HG03521 (cell line): ENCODE data around the gene COL21A1.

Experiments
- ATAC-seq: cut with Tn5 transposase; IDR thresholded peaks from one replicate; pipeline ENCODE4 v1.9.1; 2021; ENCODE audit warnings: mild to moderate bottlenecking, moderate library complexity; ENCODE audit not compliant: unreplicated experiment

The COL21A1 gene

DNA sequence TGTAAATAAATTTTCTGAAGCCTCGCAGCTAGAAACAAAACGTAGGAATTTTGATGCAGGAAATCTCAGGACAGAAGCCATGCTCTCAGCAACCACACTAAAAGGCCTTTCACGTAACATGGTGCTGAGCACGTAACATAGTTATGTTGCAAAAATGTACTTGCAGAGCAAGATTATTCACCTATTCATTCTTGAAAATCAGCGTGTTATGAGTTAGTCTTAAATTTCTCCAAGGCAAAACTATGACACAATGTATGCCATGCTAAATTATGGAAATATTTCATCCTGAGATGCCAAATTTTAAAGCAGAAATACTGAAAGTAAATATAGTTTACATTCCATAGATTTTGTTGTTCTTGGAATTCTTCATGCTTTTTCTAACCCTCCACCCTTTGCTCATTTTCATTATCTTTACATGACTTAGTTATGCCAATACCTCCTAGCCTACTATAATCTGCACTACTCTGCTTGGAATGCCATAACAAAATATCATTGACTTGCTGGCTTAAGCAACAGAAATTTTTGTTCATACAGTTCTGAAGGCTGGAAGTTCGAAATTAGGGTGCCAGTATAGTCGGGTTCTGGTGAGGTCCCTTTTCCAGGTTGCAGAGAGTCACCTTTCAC, 192.2 kb downstream of the COL21A1 start:
- ATAC-seq = no peak

DNA sequence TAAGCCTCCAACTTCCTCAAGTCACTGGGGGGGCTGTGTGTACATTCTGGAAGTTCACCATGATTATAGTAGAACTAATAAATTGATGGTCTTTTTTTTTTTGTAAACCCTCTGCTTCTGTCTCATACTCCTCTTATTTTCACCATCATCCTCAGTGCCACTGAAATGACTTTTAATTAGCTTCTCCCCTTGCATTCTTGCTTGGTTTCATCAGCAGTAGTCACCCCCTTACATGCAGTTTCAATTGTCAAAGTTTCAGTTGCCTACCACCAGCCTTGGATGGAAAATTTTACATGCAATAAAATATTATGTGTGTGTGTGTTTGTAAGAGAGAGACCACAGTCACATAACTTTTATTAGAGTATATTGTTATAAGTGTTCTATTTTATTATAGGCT, 196.2 kb downstream of the COL21A1 start:
- no peak for ATAC-seq

DNA sequence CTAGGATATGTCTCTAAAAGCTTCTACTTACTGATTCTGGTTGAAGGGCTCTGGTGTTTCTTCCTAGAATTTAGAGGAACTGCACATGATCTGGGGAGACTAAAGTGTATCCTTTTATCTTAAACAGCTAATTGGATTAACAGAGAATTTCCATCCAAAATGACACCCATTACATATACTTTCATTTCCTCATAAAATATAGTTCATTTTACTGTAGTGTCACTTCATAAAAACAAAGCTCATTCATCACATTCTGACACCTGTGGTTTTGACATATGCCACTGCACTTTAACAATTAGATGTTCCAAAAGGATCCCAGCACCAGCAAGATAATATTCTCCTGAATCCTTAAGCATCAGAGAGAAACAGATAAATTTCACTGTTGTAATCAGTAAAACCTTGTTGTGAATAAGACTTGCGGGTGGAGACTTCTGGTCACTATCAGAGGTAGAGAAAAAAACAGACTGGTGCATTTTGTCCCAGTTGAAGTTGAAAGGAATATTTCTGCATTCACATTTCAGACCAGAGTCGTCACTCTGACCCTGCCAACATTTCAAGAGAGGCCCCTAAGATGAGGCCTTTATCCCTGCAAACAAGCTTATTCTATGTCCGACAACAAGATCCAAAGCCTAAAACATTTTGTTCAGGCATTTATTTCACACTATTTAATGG, 196.7 kb downstream of the COL21A1 start:
- no peak for ATAC-seq

DNA sequence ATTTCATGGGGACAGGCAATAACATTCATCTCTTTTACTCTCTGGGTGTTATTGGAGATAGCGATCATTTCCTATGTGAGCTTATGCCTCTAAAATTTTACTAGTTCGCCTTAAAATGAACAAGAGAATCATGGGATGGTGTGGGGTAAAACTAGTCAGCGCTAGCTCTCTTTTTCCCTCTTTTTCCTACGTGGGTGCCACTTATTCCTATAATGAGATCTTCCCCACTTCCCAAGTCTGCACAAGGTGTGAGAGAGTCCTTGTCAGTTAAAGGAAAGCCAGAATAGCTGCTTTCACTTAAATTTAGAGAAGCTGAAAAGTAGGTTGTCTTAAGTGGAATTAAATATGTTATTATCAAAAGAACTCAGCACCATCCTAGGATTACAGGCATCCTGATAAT, 198.8 kb downstream of the COL21A1 start:
- ATAC-seq = no peak

DNA sequence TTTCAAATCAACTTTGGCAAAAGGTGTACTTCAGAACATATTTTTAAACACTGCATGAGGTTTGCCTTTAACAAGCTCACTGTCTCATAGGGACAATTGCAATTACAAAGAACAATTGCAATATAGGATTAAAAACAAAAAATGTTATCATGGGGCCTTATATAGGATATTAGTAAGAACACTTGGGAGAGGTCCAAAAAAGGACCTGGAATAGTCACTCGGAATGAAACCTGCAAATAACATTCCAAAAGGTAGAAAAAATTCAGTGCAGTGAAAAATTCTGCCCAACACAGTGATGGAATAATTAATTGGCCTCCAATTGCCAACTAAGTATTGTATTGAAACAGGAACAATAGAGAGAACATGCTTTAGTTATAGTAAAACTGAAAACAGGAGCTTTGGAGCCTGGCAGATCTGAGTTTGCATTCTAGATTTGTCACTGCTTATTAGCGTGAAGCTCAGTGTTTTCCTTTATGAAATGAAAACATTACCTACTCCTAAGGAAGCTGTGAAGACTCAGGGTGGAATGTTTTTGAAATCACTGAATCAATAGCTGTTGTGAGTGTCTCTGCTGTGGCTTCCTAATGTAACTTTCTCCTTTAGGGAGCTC, 199.3 kb downstream of the COL21A1 start:
- no peak for ATAC-seq

DNA sequence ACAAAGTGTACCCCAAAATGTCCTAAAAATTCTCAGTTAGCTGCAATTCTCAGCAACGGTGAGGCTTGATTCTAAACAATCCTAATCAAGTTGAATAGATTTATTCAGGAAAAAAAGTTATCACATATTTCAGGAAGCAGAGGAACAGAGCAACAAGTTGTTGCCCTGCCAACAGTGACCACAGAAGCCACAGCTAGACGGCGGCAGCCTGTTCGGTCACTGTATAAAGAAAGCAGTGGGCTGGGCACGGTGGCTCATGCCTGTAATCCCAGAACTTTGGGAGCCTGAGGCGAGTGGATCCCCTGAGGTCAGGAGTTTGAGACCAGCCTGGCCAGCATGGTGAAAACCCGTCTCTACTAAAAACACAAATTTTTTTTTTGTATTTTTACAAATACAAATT, 200.8 kb downstream of the COL21A1 start:
- ATAC-seq = no peak

DNA sequence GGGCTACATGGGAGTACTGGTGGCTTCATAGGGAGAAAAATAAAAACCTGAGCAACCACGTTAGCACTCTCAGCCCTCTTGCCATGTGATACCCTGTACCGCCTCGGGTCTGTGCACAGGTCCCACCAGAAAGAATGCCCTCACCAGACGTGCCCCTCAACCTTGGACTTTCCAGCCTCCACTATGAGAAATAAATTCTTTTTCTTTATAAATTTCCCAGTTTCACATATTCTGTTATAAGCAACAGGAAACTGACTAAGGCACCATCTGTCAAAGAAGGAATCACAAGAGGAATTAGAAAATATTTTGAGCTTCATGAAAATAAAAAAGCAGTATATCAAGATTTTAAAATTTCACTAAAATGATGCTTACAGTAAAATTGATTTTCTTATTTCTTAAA, 203.6 kb downstream of the COL21A1 start:
- ATAC-seq = no peak

DNA sequence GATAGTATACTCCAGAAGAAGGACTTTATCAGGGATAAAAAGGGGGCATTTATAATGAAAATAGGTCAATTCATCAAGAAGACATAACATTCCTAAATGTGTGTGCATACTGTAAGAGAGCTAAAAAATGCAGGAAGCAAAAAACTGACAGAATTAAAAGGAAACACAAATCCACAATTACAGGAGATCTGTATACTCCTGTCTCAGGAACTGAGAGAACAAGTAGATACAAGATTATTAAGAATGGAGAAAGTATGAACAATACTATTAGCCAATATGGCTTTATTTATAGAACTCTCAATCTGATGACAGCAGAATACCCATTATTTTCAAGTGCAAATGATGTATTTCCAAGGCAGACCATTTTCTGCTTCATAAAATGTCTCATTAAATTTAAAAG, 204.3 kb downstream of the COL21A1 start:
- ATAC-seq = no peak

DNA sequence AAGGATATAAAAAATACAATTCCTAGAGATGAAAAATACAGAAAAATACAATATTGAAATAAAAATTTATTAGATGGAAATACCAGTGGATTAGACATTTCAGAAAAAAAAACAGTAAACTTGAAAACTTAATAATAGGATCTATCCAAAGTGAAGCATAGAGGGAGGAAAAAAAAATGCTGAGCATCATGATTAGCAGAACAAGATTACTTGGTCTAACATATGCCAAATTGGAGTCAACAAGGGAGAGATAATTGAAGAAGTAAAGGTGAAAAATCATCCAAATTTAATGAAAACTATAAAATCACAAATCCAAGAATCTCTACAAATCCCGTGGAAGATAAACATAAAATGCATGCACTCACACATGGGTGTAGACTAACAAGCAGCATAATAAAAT, 205.8 kb downstream of the COL21A1 start:
- no peak for ATAC-seq

DNA sequence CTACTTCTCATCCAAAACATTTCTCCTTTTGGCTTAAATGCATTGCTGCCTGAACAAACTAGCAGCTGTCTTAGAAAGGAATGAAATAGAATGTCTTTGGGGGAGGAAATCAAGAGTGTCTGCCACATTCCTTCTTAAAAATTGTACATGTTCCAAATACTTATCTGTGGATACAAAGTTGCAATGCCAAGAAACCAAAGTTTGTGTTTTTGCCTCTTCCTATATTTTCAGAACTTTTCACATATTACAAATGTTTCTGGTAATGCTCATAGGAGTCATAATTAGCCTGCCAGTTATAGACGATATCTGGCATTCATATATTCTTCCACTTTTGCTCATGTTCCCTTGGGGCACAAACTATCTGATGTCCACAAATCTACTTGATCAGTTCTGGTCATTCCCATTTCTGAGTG, 206.5 kb downstream of the COL21A1 start:
- no peak for ATAC-seq

DNA sequence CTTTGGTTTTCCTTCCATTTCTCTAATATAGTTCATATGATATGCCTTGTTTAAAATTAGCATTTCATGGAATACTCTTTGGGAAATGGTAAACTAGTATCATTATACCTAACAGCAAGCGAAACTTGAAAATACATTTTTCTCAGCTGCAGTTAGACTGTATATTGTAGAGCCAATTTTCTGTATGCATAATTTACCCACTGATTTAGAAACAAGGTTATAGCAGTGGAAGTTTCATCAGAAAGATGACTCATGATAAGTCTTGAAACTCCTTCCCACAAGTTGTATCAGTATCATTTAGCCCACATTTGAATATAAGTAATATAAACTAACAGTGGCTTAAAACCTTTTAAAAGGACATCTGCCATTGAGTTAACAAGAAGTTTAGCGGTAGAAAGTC, 207.2 kb downstream of the COL21A1 start:
- ATAC-seq = no peak

DNA sequence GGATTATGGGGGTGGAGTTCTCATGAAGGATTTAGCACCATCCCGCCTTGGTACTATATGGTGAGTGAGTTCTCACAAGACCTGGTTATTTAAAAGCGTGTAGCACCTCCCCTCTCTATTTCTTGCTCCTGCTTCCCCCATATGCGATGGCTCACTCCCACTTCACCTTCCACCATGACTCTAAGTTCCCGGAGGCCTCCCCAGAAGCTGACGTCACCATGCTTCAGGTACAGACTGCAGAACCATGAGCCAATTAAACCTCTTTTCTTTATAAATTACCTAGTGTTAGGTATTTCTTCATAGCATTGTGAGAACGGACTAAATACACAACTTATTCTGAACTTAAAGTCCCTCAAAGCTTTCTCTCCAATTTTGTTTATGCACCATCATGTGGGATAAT, 208.6 kb downstream of the COL21A1 start:
- no peak for ATAC-seq

DNA sequence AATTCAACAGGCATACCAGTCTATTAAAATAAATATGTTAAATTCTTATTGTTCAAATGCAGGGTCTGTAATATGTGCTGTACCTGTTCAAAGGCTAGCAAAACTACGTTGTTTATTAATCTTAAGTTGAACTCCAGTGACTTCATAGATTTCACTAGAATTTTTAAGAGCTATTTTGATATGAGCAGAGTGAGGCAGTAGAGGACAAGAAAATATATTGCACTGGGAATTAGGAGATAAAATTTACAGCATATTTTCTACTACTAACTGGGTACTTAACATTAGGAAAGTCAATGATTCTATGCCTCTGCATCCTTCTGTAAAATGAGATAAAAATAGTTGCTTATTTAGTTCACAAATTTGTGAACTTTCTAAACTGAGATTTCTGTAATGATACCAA, 209.8 kb downstream of the COL21A1 start:
- ATAC-seq = no peak

DNA sequence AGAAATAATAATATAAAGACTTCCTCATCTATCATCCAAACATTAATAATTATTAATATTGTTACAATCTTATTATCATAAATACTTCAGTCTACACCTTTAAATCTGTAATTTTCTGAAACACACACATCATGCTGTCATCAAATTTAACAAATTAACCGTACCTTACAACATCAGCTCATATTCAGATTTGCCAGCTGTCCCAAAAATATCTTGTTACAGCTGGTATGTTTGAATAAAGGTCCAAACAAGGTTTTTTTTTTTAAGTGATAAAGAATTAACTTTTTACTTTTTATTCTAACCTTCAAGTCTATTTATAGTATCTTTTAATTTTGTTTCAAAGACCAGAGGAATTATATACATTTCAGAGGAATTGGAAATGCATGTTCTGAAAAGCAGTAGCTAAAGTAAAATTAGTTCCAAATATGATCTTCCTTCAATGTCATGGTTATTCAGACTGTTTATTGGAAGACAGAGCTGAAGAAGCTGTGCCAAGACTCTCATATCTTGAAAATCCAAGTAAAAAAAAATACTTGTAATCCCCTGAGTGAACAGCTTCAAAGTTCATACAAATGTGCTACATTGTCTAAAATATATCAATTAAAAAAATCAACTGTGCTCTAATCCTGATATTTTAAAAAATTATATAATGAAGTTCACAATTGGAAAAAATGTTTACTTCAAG, 210.3 kb downstream of the COL21A1 start:
- no peak for ATAC-seq

DNA sequence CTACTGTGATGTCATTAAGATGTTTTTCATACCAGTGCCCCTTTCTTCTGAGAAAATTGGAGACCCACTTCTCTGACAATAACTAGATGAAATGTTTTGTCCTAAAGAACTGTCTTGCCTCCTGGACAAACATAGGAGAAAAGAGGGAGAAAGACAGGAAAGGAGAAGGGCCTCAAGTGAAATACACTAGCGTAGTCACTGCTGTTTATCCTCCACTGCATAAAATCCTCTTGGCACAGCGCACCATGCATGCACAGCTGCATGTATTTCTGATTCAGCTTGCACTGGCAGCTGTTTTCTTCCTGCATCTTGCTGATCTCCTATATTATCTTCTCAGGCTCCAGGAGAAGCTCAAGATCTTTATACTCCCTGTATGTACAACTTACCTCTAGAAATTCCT, 214.0 kb downstream of the COL21A1 start:
- no peak for ATAC-seq

DNA sequence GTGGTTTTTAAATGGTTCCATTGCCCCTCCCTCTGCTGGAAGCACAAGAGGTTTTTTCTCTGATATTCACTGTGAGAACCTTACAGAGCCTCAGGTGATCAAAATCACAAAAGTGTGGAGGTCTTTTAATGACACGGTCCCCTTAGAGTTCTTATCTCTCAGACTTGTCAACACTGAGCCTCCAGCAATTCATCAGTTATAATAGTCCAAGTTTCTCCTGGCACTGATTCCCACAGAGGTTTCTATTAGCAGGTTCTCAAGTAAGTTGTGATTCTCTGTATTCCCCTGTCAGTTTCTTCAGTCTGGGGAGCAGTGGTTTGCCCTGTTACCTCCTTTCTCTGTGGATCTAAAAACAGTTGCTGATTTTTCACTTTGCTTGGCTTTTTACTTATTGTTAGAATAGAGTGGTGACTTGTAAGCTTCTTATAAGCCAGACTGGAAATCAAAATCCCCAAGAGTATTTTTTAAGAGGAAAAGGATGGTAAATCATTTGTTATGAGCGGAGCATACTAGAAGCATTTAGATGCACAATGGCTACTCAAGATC, 214.6 kb downstream of the COL21A1 start:
- ATAC-seq = no peak

DNA sequence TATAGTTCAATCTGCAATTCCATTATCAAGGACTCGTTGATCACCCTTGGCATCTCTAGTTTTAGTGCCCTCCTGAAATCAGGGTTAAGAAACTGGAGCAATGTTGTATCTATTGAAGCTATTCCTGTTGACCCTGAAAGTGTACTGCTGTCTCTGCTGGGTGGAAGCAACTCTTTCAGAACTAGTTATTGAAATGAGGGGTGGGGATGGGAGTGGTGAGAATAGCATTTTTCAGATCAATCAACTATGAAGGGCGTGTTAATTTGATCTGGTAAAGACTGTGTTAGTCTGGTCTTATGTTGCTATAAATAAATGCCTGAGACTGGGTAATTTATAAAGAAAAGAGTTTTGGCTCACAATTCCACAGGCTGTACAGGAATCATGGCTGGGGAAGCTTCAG, 219.5 kb downstream of the COL21A1 start:
- no peak for ATAC-seq

DNA sequence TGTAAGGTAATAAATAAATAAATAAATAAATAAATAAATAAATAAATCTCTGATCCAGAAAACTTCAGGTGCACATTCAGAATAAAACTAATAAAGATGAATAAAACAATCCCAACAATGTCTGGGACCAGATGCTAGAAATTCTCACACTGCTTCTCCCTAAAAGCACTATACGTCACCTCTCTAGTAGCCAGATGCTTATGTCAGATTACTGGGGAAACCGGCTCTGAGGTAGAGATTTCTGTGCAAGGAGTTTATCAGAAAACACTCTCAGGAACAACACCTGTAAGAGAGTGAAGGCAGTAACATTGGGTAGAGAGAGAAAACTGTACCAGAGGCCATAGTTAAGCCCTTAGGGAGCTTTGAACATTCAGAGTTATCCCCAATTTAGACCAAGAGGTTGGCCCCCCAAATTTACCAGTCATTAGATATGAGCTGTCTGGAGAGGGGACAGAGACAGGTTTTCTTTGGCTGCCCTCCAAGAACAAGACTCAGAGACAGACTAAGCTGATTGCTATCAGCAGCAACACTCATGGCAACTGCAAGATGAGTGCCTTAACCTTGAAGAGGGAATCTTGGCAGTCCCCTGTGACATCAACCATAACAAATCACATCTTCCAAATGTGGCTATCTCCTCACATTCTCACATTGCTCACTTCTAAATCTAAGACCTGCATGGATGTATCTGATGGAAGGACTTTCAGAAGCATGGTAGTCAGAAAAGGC, 220.8 kb downstream of the COL21A1 start:
- ATAC-seq = no peak

DNA sequence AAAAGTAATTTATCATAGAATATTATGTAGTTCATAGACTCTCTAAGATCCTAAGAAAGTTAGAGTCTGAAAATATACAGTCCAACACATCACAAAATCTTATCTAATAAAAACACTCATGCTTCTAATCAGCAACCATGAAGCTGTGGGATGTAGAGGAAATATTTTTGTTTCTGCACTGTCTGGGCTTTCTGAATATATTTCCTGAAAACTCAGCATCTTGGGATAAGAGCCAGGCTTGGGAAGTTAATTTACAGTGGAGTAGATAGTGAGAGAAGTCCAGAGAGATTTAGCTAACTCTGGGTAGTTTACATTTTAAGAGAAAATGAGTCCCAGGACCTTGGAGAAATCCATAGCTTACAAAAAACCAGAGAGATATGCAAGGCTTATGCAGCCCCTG, 221.6 kb downstream of the COL21A1 start:
- no peak for ATAC-seq

DNA sequence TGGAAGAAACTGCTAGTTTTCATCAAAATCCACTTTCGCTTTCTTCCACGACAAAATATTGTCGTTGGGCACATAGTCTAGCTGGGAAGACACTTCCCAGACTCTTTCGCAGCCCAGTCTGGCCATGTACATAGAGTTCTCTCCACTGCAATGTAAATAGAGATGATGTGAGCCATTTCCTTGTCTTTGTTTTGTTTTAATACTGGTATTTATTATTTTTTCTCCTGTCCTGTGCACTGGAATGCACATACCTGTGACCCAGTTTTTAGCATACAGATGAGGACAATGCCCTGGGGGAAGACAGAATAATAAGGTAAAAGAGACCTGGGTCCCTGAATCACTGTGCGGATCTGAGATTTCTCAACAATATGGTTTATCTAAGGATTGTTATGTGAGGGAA, 222.4 kb downstream of the COL21A1 start:
- no peak for ATAC-seq

DNA sequence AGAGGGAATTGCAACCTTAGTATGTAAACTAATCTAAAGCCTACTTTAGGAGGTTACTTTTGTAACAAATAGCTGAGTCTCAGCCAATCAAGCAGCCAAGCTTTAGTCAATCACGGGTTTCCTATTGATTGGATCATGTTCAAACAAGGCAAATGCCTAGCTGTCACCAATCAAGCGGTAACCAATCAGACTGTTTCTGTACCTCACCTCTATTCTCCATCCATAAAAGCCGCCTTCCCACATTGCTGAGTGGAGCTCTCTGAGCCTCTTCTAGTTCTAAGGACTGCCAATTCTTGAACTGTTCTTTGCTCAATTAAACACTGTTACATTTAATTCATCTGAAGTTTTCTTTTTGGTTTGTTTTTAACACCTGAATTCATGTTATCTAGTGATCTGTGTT, 223.6 kb downstream of the COL21A1 start:
- no peak for ATAC-seq
